Measurements from ENCODE around the gene ACACB.

Gene ACACB

DNA sequence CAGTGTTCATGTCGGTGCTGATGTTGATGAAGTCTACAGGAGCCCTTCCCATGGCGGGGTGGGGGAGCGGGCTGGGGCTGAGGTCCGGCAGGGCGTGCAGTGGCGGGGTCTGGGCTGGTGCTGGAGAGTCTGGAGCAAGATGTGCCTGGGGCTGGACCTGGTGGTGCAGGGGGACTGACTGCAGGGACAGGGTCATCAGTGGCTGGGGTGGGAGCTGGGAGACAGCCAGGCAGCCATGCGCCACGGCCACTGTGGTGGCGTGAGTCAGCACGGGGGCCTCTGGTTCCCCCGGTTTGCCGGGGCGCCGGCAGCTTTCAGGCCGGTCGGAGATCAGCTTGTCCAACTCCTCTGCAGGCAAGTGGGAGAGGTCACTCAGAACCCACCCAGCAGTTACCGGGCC, 165.1 kb downstream of the ACACB start:
- no peak for DNase-seq

DNA sequence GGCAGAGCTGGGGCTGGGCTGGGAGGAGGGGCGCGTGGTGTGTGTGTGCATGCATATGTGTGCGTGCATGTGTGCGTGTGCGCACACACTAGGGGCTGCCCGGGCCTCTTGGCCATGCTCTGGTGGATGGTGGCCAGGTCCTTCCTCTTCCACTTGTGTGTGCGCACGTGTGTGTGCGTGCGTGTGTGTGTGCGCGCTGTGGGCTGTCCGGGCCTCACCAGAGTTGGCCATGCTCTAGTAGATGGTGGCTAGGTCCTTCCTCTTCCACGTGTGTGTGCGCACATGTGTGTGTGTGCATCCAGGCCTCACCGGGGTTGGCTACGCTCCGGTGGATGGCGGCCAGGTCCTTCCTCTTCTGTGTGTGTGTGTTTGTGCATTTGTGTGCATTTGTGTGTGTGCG, 168.0 kb downstream of the ACACB start:
- no peak for DNase-seq

DNA sequence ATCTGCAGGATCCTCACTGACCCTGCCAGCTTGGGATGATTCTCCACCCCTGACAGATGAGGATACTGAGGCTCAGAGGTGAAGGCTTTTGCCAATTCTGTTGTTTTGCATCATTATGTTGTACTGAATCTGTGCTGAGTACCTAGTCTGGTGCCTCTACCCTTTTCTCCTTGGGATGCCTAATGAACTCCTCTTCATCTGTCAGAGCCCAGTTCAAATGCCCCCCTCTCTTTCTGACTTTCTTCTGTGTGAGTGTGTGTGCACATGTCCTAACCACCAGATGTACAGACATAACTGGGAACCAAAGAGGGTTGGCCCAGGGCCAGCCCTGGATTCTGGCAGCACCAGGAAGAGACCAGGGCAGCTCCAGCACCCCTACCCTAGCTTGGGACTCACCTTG, 169.9 kb downstream of the ACACB start:
- DNase-seq = no peak

DNA sequence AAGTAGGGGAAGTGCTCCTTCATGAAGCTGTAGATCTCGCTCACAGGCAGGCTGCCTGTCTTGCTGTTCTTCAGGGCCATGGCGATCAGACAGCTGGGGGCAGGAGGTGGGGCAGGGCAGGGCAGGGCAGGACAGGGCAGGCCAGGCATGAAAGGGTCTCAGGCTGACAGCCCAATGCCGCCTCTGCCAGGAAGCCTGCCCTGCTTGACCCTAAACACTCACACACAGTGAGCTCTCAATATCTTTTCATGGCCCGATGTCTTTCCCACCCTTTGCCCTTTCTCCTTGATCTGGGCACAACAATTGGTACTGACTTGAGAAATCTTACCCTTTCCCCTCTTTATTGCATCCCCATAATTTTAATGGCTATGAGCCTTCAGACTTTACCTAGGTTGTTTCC, 170.3 kb downstream of the ACACB start:
- DNase-seq = no peak

DNA sequence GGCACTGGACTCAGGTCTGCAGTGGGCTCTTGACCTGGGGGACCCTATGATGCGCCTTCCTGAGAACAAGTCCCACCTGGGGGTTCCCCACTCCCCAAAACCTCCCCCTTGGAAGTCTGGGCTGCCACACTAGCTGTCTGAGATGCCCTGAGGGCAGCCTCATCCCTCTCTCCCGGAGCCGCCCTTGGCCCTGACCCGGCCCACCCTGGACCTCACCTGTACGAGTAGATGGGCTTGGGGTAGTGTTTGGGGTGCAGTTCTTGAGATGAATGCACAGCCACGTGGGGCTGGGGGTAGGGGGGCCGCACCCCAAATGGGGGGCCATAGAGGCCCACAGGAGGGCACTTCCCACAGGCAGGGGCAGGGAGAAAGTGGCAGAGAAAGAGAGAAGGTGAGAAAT, 170.8 kb downstream of the ACACB start:
- no peak for DNase-seq

DNA sequence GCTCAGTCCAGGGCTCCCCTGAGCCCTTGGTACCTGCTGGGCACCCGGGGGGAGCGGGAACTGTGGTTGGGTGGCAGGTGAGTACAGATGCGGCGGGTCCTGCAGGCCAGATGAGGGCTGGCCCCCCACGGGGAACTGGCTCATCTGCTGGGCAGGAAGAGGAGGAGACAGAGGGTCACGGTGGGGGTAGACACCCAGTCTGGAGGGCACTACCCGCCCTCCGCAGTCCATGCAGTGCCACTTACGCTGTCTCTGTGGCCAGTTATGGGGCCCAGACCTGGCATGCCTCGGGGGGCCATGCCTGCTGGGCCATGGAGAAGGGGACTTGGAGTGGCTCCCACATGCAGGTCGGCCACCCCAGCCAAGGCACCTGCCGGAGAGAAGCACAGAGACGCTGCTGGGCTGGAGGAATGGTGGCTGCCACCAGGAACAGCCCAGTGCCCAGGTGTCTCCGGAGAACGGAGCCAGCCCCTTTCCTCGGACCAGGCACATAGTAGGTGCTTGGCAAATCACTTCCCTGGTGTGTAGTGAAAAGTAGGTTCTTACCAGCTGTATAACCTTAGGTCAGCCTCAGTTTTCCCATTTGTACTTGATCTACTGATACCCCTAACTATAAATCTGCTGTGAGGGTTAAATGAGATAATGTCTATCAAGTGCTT, 171.6 kb downstream of the ACACB start:
- no peak for DNase-seq

DNA sequence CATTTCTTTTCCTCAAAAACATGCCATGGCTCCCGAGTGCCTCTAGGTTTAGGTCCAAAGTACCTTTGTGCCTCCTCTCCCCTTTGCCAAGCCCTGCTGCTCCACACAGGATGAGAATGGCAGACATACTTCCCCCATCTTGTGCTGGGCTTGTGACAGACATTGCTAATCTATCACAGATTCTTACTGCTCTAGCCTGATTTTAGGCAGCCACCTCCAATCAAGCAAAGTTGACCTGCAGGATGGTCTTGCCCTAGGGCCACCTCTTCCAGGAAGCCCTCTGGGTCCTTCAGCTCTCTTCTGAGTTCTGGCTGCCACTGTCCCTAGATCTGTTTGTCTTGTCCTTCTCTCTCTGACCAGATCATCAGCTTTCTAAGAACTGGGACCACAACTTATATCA, 172.2 kb downstream of the ACACB start:
- DNase-seq = no peak

DNA sequence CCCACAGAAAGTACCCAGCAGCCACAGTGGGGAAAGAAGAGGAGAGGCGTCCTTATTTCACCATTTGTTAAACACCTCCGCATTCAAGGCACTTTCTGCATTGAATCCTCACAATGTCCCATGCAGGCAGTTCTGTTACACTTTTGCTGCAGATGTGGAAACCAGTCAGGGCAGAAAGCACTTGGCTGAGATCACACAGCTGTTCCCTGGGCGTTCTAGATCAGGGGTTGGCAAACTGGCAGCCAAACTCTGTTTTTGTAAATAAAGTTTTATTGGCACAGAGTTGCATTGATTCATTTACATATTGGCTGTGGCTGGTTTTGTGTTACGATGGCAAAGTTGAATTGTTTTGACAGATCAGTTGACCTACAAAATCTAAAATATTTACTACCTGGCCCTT, 172.6 kb downstream of the ACACB start:
- DNase-seq = no peak

DNA sequence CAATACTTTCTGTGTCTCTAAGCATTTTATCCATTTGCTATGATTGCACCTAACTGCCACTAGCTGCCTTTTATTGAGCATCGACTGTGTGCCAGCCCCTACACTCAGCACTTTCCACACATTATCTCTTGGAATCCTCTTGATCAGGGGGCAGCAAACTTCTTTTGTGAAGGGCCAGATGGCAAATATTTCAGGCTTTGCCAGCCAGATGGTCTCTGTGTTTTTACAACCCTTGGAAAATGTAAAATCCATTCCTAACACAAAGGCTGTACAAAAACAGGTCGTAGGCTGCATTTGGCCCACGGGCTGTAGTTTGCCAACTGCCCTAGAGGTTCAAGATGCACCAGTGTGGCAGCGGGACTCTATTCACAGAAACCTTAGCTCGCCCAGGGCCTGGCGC, 173.2 kb downstream of the ACACB start:
- no peak for DNase-seq

DNA sequence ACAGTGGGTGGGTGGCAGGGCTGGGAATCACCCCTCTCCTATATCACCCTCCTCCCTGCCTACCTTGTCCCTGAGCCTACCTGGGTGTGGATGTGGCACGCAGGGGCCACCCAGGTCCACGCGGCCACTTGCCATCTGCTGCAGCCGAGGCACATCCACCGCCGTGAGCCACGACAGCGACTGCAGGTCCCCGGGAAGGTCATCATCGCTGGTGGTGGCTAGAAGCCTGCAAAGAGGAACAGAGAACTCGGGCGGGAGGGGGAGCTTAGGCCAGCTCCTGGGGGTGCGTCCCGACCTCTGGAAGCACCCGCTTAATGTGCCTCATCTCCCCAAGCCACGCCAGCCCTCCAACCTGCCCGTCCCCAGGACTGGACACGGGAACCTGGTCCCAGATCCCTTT, 173.7 kb downstream of the ACACB start:
- no peak for DNase-seq

DNA sequence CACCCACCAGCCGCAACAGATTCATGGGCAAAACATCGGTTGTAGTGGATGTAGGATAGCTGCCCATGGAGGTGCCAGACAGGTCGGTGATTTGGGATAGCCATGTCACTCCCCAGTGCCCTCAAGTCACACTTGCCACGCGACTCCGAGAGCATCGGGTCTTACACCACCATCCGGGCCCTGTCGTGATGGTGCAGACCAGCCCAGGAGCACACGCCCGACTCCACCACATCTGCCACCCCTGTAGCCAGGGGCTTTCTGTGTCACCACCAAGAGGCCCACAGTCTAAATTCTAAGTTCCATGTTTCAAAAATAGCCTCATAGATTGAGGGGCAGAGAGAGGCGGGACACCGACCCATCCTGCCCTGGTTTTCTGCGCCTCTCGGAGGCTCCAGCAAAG, 174.7 kb downstream of the ACACB start:
- DNase-seq = no peak

DNA sequence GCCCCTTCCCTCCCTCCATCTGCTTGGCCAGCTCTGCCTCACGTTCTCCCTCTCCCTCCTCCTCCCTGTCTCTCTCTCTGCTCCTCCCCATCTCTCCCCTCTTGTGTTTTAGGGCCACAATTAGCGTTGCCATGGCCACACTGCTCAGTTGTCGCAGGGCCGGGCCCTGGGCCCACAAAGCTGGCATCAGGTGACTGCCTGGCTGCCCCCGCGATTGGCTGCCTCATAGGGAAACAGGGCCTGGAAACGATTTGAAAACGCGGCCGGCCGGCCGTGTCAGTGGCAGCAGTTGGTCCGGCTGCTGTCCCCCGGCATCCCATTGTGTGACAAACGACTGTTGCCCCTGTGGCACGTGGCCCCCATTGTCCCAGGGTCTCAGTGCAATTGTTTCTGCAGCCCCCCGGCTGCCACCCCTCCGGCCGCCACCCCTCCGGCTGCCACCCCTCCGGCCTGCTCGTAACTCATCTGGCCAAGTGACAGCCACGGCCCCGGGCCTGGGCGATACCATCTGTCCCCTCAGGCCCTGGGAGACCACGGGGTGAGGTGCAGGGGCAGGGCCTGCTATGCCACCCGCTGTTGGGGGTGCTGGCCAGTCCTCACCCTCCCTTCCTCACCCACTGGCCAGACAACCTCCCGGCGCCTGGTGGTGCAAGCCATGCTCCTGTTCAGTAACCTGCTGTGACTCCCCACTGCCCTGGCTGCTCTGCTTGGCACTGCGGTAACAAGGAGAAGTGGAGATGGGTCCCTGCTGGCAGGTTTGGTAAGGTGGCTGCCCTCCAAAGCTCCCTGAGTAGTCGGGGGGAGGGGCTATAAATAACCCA, 175.3 kb downstream of the ACACB start:
- DNase-seq = peak; percentile 95

DNA sequence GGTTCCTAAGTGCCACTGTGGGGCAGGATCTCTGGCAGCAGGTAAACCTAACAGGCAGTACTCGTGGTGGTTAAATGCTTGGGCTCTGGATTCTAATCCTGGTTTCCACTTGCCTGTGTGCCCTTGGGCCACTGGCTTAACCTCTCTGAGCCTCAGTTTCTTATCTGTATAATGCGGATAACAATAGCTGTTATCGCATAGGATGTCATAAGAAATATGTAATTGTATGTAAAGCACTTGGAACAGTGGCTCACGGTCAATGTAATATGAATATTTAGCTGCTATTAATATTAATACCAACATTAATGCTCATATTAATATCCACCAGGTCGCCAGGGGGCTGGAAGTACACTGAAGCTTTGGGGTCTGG, 175.9 kb downstream of the ACACB start:
- DNase-seq = no peak

DNA sequence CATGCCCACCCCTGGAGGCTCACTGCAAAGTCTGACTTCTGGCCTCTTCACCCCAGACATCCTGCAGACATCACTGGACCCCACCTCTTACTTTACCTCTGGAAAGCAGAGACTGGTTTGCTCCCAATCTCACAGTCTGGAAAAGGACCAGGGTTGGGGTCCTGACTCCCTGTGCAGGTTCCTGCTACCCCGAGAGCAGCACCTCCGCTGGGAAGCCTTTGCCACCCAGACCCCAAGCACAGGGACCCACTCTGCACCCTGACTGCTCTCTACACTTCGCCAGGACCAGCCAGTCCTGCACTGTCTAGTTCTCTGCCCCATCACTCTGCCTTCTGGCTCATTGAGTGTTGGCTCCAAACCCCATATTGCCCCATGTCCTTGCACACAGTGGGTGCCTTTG, 176.7 kb downstream of the ACACB start:
- DNase-seq = no peak

DNA sequence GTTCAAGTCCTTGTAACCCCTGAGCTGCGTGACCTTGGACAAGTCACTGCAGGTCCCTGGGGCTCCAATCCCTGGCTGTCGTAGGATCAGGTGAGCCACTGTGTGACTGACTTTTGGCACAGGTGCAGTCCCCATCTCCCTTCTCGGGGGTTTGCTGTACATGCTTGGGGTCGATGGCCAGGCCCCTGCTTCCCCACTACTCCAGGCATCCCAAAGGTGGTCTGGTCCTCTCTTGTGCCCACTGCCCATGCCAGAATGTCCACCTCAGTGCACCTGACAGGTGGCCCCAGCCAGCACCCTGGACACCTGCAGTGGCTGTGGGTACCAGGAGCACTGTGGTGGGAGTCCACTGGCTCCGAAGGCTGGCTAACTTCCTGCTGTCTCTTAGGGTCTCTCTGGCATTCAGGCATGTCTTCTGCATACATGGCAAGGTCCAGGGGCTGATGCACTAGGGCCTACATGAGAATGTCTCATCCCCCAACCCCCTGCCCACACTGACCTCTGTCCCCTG, 178.0 kb downstream of the ACACB start:
- DNase-seq = no peak

DNA sequence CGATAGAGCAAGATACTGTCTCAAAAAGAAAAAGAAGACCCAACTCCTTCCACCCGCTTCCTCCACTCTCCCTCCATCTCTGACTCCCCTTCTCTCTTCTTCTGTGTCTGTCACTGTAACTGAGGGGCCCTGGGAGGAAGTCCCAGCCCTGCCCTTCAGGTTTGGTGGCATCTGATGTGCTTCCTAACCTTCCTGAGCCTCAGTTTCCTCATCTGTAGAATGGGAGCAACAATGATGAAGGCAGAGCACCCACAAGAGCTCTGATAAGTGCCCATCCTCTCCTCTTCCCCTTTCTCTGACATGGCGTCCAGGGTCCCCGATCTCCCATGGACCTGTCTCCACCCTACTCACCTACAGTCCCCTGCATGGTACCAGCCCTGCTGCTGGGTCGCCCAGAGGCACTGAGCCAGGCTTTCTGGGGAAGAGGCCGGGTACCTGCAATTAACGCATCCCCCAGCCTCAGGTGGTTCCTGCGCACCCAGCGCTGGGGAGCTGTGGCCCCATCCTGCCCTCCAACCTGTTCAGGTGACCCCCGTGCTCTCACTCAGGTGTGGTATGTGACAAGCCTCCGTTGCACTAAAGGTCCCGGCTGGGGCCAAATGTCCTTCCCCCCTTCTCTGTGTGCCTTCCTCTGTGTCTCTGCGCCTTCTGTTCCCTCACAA, 179.5 kb downstream of the ACACB start:
- DNase-seq = no peak

DNA sequence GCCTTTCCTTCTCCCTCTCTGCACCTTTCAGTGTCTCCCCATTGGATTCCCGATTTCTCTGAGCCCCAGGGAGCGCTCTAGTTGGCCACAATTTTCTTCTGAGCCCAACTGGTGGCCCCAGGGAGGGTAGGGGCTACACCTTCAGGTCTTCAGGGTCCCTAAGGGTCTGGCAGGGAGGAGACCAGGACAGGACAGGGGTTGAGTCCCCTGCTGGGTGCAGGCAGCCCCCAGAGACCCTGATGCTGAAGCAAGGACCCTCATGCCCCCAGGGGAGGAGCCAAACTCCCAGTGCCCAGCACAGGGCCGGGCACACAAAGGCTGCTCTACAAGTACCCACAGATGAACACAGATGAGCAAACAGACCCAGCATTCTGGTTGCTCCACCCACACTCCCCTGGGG, 180.0 kb downstream of the ACACB start:
- DNase-seq = no peak

DNA sequence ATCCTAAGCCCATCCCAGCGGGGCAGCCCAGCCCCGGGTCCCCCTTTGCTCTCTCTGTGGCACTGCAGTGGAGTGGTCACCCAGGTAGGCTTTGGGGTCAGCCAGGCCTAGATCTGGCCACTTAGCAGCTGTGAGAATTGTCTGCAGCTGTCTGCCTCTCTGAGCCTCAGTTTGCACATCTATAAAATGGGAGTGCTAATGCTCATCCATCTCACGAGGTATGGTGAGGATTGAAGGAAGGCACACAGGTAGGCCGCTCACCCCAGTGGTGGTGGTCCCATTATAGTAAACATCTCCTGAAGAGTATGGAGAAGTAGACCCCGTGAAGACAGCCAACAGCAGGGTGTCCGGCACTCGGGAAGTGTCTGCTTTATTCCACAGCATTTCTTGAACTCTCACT, 183.5 kb downstream of the ACACB start:
- no peak for DNase-seq

DNA sequence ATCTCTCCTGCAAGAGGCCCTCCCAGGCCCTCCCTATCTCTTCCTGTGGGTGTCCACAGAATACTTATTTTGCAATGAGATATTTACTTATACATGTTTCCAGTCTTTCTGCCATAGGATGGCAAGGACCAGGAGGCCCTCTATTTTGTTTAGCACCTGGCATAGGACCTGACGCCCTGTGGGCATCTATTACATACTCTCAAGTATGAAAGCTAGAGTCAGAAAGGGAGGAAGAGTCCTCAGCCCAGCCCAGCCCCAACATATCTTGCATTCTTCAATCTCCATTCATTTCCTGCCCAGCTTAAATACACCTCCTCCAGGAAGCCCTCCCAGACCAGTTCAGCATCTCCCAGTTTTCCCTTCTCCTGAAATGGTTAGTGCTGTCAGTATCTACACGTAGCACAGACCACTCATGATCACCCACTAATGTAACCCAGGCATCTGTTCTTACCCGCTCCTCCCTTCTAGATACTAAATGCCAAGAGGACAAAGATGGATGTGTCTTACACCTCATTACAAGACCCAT, 185.3 kb downstream of the ACACB start:
- DNase-seq = no peak

DNA sequence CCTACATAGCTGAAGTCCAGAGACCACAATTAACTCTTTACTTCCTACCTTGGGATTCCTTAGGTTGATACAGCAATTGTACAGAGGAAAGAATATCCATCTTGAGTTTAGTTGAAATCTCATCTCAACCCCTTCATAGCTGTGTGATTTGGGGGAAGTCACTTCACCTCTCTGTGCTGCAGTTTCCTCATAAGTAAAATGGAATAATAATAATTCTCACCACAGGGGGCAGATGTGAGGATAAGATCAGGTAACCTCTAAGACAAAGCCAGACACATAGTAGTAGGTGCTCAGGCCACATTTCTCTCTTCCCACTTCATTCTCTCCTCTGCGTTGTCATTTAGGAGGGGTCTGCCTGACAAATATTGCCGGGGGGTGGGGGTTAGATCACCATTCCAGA, 186.0 kb downstream of the ACACB start:
- DNase-seq = no peak

DNA sequence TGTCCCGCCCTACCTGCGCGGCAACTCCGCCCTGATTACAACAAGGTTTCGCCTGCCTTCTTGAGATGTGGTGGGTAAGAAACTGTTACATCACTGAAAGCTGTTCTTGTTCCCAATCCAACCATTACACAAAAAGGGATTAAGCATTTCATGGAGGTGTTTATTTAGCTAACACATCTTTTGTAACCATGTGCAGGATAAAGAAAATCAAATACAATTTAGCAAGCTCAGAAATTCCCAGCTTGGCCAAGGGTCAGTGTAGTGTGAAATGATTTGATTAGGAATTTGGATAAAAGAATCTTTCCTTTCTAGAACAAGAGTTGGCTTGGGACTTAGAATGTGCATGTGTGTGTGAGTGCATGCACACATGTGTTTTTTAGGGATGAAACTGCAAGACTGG, 186.4 kb downstream of the ACACB start:
- DNase-seq = no peak

DNA sequence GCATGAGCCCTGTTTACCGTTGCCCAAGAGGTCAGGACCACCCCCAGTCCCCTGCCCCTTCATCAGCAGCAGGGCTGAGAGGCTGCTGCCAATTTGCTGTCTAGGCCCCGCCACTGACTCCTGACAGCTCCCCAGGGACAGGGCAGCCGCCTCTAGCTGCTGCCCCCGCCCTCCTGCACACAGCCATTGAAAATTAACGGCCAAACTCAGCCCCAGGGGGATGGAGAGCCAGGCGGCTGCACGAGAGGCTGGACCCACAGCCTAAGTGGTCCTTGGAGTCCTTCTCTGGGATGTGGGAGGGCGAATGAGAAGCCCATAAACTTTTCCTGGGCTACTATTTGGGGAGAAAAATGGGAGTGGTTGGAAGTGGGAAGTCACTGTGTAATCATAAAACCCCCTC, 188.1 kb downstream of the ACACB start:
- peak; percentile 63 for DNase-seq

DNA sequence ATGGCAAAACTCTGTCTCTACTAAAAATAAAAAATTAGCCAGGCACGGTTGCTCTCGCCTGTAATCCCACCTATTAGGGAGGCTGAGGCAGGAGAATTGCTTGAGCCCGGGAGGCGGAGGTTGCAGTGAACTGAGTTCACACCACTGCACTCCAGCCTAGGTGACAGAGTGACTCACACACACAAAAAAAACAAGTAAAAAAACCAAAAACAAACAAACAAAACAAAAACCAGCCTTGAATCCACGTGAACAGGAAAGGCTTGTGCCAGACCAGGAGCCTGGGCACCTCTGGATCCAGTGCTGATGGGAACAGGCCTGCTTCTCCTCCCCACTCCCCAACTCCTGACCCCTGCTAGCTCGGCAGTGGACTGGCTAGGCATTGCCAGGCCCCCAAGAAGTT, 189.2 kb downstream of the ACACB start:
- DNase-seq = no peak

DNA sequence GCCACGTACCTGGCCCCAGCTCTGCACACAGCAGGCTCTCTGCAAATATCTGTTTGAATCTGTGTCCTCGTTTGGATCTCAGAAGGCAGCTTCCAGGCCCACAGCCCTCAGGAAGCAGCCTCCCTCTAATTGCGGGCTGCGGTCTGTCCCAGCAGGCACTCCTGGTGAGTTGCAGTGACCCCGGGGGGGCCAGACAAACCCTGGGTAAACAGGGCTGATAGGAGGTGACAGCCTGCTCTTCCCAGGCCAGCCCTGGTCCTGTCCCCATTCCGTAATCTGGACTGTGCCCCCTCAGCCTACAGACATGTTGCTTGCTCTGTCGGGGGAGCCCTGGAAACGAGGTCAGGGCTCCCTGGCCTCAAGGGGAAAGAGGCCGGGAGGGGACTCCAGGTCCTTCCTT, 190.7 kb downstream of the ACACB start:
- DNase-seq = no peak
